ENCODE results near the gene TCERG1L.

- TF ChIP-seq CTCF (IDR thresholded peaks at IDR 0.05): no peak
- no peak for TF ChIP-seq POLR2AphosphoS5 (IDR thresholded peaks at IDR 0.05; ENCODE audit: low read depth, low read length)
- no peak for TF ChIP-seq REST (IDR thresholded peaks at IDR 0.05; ENCODE audit: insufficient read depth in 1 of 2, low read depth in 2 of 2, low read length in 1 of 2)
- TF ChIP-seq SIN3A (IDR thresholded peaks at IDR 0.05; ENCODE audit: borderline replicate concordance, insufficient read depth, low read depth, low read length): no peak
These were observed 190 bp downstream of the TCERG1L start for GRCh38 chr10:131311402-131311660.

Data from Panc1 (cell line).